Activated gamma-delta T cell treated with anti-CD3 and anti-CD28 coated beads, Interleukin-2, amount 50 U/mL, for 16 hours (primary cell): ENCODE measurements around the gene B4GALNT3.

Experiments used
- DNase-seq: peaks from one replicate; pipeline ENCODE4 v3.0.0-alpha.2; 2020; ENCODE audit warnings: low read depth

B4GALNT3 gene

GRCh38 chr12:468671-469389 is 9.1 kb downstream of the B4GALNT3 start:
- no peak for DNase-seq

- no peak for DNase-seq
These were observed 10.4 kb downstream of the B4GALNT3 start for GRCh38 chr12:470133-470532.

- DNase-seq: no peak
These were observed 13.5 kb downstream of the B4GALNT3 start for GRCh38 chr12:473198-473597.

GRCh38 chr12:473863-474577 is 14.3 kb downstream of the B4GALNT3 start:
- no peak for DNase-seq

- no peak for DNase-seq
These were observed 15.5 kb downstream of the B4GALNT3 start for GRCh38 chr12:475286-475685.

DNA sequence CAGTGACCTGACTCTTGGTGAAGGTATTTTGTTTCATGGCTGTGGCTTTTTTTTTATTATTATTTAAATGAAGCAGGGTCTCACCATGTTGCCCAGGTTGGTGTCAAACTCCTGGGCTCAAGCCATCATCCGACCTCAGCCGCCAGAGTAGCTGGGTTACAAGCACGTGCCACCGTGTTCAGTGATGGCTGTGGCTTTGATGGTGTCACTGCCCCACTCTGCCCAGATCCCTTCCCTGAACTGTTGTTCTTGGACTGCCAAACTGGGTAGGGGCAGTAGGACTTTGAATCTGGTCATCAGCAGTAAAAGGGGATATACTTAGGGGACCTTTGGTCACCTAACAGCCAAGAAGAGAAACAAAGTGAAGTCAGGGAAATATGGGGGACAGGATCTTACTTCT is 19.4 kb downstream of the B4GALNT3 start:
- no peak for DNase-seq

- DNase-seq: no peak
These were observed 21.4 kb downstream of the B4GALNT3 start for GRCh38 chr12:480831-481816.

DNA sequence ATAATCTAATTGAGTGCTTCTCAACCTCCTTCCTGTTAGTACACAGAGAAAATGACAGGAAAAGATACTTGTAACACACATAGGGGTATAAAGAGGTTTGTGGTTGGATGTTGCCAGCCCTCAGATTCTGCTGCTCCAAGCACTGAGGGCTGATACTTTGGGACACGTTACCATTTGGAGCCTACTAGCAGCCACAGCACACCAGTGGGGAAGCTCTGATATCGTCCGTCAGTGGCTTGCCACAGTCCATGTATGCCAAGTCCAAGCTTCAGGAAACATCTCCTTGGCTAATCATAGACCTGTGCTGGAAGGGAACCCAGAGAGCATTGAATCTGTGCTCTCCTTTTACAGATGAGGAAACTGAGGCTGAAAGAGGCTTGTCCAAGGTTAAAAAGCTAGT is 22.3 kb downstream of the B4GALNT3 start:
- no peak for DNase-seq

GRCh38 chr12:484096-484495 is 24.4 kb downstream of the B4GALNT3 start:
- DNase-seq: no peak

- no peak for DNase-seq
These were observed 30.5 kb downstream of the B4GALNT3 start for GRCh38 chr12:490260-490659.

DNA sequence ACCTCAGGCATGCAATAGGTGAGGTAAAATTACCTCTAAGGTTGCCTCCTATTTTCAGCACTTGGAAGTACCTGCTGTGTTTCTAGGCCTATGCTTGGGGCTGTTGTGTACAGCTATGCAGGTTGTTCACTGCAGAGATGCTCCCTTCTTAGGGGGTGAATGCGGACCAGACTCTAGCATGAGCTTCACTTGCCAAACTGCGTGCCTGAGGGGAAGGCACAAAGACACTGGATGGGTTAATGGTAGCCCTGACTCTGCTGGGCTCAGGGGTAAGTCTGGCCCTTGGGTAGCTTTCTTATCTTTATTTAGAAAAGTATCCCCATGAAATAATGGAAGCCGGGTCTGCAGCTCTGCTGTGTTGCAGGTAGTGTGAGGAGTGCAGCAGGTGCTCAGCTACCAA is 35.7 kb downstream of the B4GALNT3 start:
- no peak for DNase-seq

GRCh38 chr12:496736-497135 is 37.0 kb downstream of the B4GALNT3 start:
- DNase-seq: no peak

- no peak for DNase-seq
These were observed 37.9 kb downstream of the B4GALNT3 start for GRCh38 chr12:497501-498160.

- DNase-seq: no peak
These were observed 40.2 kb downstream of the B4GALNT3 start for GRCh38 chr12:499837-500458.

DNA sequence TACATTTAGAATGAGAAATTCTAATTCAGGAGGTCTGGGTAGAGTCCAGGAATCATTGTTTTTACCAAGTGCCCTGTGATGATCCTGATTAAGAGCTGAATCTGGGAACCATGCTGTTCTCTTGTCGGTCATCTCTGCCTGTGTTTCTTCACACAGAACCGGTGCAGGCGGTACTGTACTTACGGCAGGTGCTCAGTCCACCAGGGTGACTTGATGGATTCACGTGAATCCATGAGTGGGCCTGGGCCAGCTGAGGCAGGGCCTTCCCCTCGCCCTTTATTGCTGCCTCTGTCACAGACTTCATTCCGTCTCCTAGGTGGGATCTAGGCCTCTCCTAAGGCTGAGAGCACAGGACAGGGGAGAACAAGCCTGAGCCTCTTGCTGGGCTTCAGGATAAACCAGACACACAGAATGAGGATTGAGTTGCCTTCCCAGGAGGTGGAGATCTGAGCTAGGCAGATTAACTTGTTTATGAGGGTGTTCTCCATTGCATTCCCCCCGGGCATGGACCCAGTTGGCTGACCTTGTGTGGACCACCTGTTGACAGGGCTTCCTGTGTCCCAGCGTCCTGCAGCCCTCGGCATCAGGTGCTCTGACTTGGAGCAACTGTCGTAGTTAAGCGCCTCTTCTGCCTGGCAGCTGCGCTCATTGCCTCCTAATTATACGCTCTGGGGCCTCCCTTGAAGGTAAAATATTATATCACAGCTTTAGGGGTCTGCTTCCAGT is 42.1 kb downstream of the B4GALNT3 start:
- no peak for DNase-seq

GRCh38 chr12:503111-503761 is 43.5 kb downstream of the B4GALNT3 start:
- DNase-seq: no peak

GRCh38 chr12:505221-505620 is 45.5 kb downstream of the B4GALNT3 start:
- DNase-seq: no peak

DNA sequence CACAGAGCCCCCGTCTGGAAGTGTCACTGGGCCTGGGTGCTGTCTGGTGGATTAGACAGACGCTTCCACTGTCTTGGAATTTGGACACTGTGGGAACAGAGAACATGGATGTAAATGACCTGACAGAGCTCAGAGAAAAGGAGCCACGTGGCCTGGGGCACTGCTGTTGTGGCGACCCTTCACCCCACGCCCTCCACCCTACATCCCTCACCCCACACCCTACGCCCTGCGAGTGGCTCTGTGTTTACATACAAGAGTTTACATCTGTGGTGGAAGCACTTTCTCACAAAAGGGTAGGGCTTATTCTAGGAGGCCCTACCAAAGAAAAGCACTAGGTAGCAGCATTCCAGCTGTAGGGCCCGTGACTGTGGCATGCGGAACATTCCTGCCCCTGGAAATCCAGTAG is 47.7 kb downstream of the B4GALNT3 start:
- DNase-seq: no peak

GRCh38 chr12:508145-508544 is 48.4 kb downstream of the B4GALNT3 start:
- no peak for DNase-seq

DNA sequence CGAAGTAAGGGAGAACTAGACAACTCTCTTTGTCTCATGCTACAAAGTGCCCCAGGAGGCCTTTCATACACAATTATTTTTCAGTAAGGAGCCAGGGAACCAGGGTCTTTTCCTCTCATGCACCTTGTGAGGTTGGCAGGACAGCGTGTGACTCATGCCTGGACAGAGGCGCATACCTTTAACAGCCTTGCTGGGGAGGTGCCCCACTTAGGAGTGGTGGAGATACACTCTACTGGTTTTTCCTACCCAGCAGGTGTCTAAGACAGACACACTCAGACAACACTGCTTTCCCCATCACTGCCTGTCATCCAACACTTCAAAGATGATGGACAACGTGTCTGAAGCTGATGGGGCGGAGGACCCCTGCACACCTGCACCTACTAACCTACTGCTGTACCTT is 49.1 kb downstream of the B4GALNT3 start:
- DNase-seq: no peak
